Body of pancreas (tissue), 4 donors: ENCODE measurements around the gene GRIK1.

ENCODE experiments used
- CTCF ChIP-seq, 7 experiments: fragments of 450-650 bp in 4 of 7; fragments of 200-600 bp in 3 of 7; sonication (generic) in 3 of 7; IDR thresholded peaks; one replicate each; pipeline ENCODE4 v1.5.1; 2016 to 2019; ENCODE audit warnings: antibody characterized with exemption in 7 of 7
- POLR2A ChIP-seq, 3 donors: fragments of 450-650 bp; IDR thresholded peaks; one replicate each; pipeline ENCODE4 v1.6.1; 2016; ENCODE audit warnings: antibody characterized with exemption in 3 of 3, mild to moderate bottlenecking in 2 of 3

- no peak for TF ChIP-seq CTCF (IDR thresholded peaks at IDR 0.05)
- no peak for TF ChIP-seq POLR2A (IDR thresholded peaks at IDR 0.05)
Measured at GRCh38 chr21:29638138-29638537, 301.7 kb downstream of the GRIK1 start.
